NCI-H526 (cell line): ENCODE measurements around the gene GPRC5B.

Source experiments
- DNase-seq, 2 experiments: peaks; one replicate each; lab custom pipeline; 2025; lab: John Stamatoyannopoulos, UW

Gene GPRC5B

GRCh38 chr16:19810817-19811731 is 73.6 kb downstream of the GPRC5B start:
- DNase-seq, result no peak

DNA sequence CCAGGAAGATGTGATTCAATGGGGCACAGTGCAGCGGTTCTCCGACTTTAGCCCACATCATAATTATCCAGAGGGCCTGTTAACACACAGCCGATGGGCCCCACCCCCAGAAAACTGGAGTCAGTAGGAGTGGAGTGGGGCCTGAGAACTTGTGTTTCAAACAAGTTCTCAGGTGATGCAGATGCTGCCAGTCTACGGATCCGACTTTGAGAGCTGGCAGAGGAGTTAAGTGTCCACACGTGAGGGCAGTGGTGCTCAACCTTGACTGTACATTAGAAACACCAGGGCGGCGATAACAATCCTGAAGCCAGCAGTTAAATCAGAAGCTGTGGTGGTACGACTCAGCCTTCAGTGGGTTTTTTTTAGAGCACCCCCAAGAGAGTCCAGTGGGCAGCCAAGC is 75.0 kb downstream of the GPRC5B start:
- no peak for DNase-seq

- no peak for DNase-seq
Measured at GRCh38 chr16:19809121-19809635, 75.5 kb downstream of the GPRC5B start.

DNA sequence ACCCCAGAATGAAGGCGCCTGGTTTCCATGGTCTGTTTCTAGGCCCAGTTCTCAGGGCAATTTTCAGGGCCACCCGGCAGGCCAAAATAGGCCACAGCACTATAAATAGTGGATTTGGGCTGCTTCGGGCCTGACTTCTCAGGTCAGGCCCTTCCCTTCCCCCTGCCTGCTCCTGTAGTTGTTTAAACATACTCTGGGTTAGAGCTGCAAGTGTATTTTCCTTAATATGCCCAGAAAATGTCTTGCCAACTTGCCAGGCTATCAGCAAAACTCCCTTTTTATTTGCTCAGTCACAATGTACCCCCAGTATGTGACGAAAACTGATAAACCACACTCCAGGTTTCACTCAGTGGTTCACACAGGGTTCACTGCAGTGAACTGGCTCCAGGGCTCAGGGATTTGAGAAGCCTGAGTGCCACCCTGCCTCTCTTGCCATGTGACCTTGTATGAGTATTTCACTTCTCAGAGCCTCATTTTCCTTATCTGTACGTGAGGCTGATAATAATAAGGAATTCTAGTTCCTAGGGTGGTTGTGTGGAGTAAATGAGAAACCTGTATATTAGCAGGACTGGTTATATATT is 76.5 kb downstream of the GPRC5B start:
- no peak for DNase-seq
